Erythroblast (primary cell): Measurements from ENCODE around the gene OR4D5.

Experiments
- GATA1 ChIP-seq: IDR thresholded peaks from 2 replicates; pipeline ENCODE4 v1.6.1; 2011; ENCODE audit warnings: low read depth, mild to moderate bottlenecking, control low read depth, low read length, moderate library complexity
- POLR2A ChIP-seq: IDR thresholded peaks from 2 replicates; pipeline ENCODE4 v1.6.1; 2011; ENCODE audit warnings: mild to moderate bottlenecking, low read length

- TF ChIP-seq POLR2A (no peak), GATA1 (no peak)
Measured at GRCh38 chr11:123899792-123900191, 39.6 kb upstream of the OR4D5 start.
